Measurements from ENCODE around the gene GDF7. TPM values are rescaled to one million over a fixed set of nuclear protein-coding genes. Genes with fewer than 3 reads are reported as not detected.

GDF7 gene
- total RNA-seq, 1 donor from 2014 or later, result under 0.01 TPM

- Histone ChIP-seq H3K4me3 (ENCODE audit: low read depth, low read length) (no peak overlapping the region), H3K27me3 (ENCODE audit: control insufficient read depth, insufficient read depth, low read length) (no peaks in the 10 kb centered on the region), H3K36me3 (ENCODE audit: control insufficient read depth, insufficient read depth, low read length) (peaks cover 1% of the 10 kb centered on the region)
- TF ChIP-seq, protein P1, sequence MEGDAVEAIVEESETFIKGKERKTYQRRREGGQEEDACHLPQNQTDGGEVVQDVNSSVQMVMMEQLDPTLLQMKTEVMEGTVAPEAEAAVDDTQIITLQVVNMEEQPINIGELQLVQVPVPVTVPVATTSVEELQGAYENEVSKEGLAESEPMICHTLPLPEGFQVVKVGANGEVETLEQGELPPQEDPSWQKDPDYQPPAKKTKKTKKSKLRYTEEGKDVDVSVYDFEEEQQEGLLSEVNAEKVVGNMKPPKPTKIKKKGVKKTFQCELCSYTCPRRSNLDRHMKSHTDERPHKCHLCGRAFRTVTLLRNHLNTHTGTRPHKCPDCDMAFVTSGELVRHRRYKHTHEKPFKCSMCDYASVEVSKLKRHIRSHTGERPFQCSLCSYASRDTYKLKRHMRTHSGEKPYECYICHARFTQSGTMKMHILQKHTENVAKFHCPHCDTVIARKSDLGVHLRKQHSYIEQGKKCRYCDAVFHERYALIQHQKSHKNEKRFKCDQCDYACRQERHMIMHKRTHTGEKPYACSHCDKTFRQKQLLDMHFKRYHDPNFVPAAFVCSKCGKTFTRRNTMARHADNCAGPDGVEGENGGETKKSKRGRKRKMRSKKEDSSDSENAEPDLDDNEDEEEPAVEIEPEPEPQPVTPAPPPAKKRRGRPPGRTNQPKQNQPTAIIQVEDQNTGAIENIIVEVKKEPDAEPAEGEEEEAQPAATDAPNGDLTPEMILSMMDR (IDR thresholded peaks at IDR 0.05; ENCODE audit: insufficient read depth, low read length, severe bottlenecking), result no peak
- DNase-seq (ENCODE audit: low read depth), result no peak
- no peak for FAIRE-seq
These were observed 17.7 kb downstream of the GDF7 start for GRCh38 chr2:20684581-20685063.

DNA sequence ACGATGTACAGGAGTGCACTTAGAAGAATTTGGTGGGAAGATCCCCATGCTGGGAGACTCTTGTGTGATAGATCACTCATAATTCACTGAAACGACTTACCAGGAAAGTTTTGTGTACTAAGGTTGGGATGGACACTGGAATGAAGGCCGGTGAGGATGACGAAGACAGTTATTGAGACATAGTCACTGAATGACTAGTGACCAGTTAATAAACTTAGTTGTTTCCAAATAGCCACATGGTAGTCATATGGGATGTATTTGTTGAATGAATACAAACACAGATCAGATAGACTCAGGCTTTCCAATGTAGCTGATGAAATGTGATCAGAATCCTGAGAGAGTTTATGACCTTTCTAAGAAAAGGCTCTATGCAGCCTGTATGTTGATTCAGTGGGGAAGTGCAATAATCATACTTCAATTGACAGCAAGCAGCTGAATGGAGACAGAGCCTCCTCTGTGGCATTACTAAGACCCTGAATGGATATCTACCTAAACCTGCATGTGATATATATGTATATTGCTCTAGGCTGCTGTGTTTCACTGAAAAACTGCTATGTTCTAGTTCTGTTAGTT lies 20.4 kb downstream of the GDF7 start:
- TF ChIP-seq, protein P1 (IDR thresholded peaks at IDR 0.05; ENCODE audit: insufficient read depth, low read length, severe bottlenecking), result no peak
- Histone ChIP-seq H3K27me3 (ENCODE audit: control insufficient read depth, insufficient read depth, low read length) (no peaks in the 10 kb centered on the region), H3K4me3 (ENCODE audit: low read depth, low read length) (no peak overlapping the region), H3K36me3 (ENCODE audit: control insufficient read depth, insufficient read depth, low read length) (peaks cover 1% of the 10 kb centered on the region)
- DNase-seq (ENCODE audit: low read depth) (no peak), FAIRE-seq (no peak)

DNA sequence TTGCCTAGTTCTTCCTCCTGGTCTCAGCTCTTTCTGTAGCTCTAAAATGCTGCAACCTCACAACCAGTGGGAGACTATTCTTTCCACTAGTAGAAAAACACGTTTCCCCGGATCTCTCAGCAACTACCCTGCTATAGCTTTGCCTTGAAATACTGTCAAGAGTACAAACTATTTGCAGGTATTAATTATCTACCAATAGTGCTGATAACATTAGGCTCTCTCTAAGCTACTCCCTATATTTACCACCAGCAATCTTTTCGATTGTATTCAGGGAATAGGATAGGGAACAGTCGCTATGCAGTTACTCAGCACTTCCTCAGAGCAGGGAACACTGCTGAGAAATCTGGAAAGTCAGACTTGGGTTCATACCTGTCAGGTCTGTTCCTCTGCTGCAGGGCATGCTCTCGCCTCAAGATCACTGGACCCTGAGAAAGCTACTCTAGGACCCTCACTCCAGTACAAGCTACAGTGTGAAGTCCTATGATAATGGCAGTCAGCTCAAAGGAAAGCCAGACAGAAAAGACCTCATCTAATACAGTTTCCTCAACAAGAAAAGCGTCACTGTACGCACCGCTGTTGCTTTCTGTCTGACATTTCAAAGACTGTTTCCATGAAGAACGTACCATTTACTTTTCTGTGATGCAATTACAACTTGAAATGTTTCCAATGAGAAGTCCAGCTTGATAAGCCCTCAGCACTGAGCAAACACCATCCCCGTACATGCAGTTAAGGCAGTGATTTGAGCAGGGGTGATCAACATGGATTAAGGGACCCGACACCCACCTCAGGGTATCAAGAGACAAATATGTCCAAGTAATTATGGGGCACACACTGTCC lies 22.7 kb downstream of the GDF7 start:
- Histone ChIP-seq H3K36me3 (ENCODE audit: control insufficient read depth, insufficient read depth, low read length) (no peaks in the 10 kb centered on the region), H3K27me3 (ENCODE audit: control insufficient read depth, insufficient read depth, low read length) (no peaks in the 10 kb centered on the region), H3K4me3 (ENCODE audit: low read depth, low read length) (no peak overlapping the region)
- peak; percentile 50 for FAIRE-seq
- TF ChIP-seq, protein P1 (IDR thresholded peaks at IDR 0.05; ENCODE audit: insufficient read depth, low read length, severe bottlenecking), result no peak
- no peak for DNase-seq (ENCODE audit: low read depth)

DNA sequence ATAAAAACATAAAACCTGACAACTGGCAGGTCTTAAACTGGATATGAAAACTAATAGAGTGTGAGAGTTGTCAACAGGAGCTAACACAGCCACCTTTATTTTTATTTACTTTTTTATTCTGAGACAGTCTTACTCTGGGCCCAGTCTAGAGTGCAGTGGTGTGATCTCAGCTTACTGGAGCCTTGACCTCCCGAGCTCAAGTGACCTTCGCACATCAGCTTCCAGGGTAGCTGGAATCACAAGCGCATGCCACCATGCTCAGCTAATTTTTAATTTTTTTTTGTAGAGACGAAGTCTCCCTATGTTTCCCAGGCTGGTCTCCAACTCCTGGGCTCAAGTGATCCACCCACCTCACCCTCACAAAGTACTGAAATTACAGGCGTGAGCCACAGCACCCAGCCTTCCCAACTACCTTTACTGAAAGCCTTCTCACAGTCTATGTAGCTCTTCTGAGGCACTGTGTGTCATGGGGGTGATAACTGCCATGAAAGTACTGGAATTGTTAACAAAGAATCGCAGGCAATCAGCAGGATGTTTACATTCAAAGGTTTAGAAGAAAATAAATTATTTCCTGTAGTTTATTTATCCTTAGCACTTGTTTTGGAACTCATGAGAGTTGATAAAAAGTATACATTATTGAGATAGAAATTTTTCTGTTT lies 24.3 kb downstream of the GDF7 start:
- DNase-seq (ENCODE audit: low read depth) (no peak), FAIRE-seq (no peak)
- H3K27me3 ChIP-seq (ENCODE audit: control insufficient read depth, insufficient read depth, low read length), result no peaks in the 10 kb centered on the region
- TF ChIP-seq, protein P1 (IDR thresholded peaks at IDR 0.05; ENCODE audit: insufficient read depth, low read length, severe bottlenecking), result no peak
- H3K36me3 ChIP-seq (ENCODE audit: control insufficient read depth, insufficient read depth, low read length), result peaks cover 1% of the 10 kb centered on the region
- no peak overlapping the region for H3K4me3 ChIP-seq (ENCODE audit: low read depth, low read length)

DNA sequence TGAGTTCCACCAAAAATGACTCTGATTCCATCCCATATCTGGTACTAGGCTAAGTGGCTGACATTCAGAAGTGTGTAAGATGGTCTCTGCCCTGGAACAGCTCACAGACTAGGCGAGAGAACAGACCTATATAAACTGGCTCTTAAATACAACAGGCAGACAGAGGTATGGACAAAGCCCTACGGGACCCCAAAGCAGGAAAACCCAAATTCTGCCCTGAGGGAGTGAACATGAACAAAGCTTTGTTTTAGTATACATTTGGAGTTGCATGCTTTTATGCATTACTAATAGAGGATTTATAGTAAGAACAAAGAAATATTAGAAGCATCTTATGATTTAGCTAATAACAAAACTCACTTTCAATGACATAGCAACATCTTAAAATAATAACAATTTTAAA lies 25.1 kb downstream of the GDF7 start:
- FAIRE-seq (no peak), DNase-seq (ENCODE audit: low read depth) (no peak)
- TF ChIP-seq, protein P1 (IDR thresholded peaks at IDR 0.05; ENCODE audit: insufficient read depth, low read length, severe bottlenecking), result no peak
- Histone ChIP-seq H3K27me3 (ENCODE audit: control insufficient read depth, insufficient read depth, low read length) (no peaks in the 10 kb centered on the region), H3K4me3 (ENCODE audit: low read depth, low read length) (no peak overlapping the region), H3K36me3 (ENCODE audit: control insufficient read depth, insufficient read depth, low read length) (peaks cover 1% of the 10 kb centered on the region)
